Calu3 (cell line): ENCODE measurements around the gene SNRPA1. TPM values are rescaled to one million over a fixed set of nuclear protein-coding genes. Genes with fewer than 3 reads are reported as not detected.
"Not testable (repeated sequence)": the region's sequence is repeated elsewhere in the genome, so short reads cannot be mapped to it uniquely, and the experiment has no call there.

Experiments used
- BruUV-seq: library from RNA; stranded (reverse); fragments of 400-500 nt; replicated peaks from 2 replicates; lab custom pipeline; 2021; lab: Mats Ljungman, UMichigan
- CTCF ChIA-PET: fragments of 300-600 bp; sonication (Branson Sonifier 250); formaldehyde crosslinking; loops from one replicate; lab custom pipeline; 2022; ENCODE audit warnings: antibody characterized with exemption; lab: Charles Lee
- DNase-seq: peaks from one replicate; pipeline ENCODE4 v3.0.0; 2022
- H3K27ac Mint-ChIP-seq: one replicate; pipeline ENCODE4 v1.8.0; 2022; ENCODE audit warnings: mixed read lengths; ENCODE audit not compliant: unreplicated experiment
- H3K27me3 Mint-ChIP-seq: one replicate; pipeline ENCODE4 v1.8.0; 2022; ENCODE audit warnings: mixed read lengths; ENCODE audit not compliant: unreplicated experiment
- H3K36me3 Mint-ChIP-seq: one replicate; pipeline ENCODE4 v1.8.0; 2022; ENCODE audit warnings: mild to moderate bottlenecking, moderate library complexity, mixed read lengths; ENCODE audit not compliant: insufficient read depth, unreplicated experiment
- H3K4me1 Mint-ChIP-seq: one replicate; pipeline ENCODE4 v1.8.0; 2022; ENCODE audit warnings: mild to moderate bottlenecking, low read depth, mixed read lengths; ENCODE audit not compliant: unreplicated experiment
- H3K4me3 Mint-ChIP-seq: one replicate; pipeline ENCODE4 v1.8.0; 2022; ENCODE audit warnings: mild to moderate bottlenecking, low read depth, moderate library complexity, mixed read lengths; ENCODE audit not compliant: unreplicated experiment
- H3K9me3 Mint-ChIP-seq: one replicate; pipeline ENCODE4 v1.8.0; 2022; ENCODE audit warnings: low read depth, mixed read lengths; ENCODE audit not compliant: unreplicated experiment
- CTCF ChIP-seq: fragments of 200-600 bp; IDR thresholded peaks from one replicate; pipeline ENCODE4 v1.8.0; 2022; ENCODE audit warnings: antibody characterized with exemption; ENCODE audit not compliant: unreplicated experiment
- intact Hi-C: fragments of 100-400 bp; cut with micrococcal nuclease; formaldehyde crosslinking; loops from one replicate; pipeline ENCODE4 v1.10.0; 2022; ENCODE audit not compliant: unreplicated experiment
- total RNA-seq: library from RNA; stranded (reverse); gene quantifications from 2 replicates; pipeline ENCODE4 v1.2.3, GENCODE V29; 2022

The SNRPA1 gene
- total RNA-seq, 1 experiment from 2014 or later: 140 TPM

- DNase-seq: no peak
- BruUV-seq: no TSS peak
Observed at GRCh38 chr15:101293122-101293521, 1.9 kb downstream of the SNRPA1 start.

GRCh38 chr15:101288905-101289513 lies 6.0 kb downstream of the SNRPA1 start:
- Mint-ChIP-seq H3K4me1 (peaks cover 12% of the 10 kb centered on the region), H3K9me3 (no peaks in the 10 kb centered on the region), H3K27me3 (no peaks in the 10 kb centered on the region), H3K4me3 (no peak overlapping the region), H3K36me3 (peaks cover 87% of the 10 kb centered on the region), H3K27ac (peak overlapping the region; percentile 75)
- intact Hi-C loops: loop anchor here (2.0 kb wide), 1 partner anchor 58 kb away; no protein-coding TSS in a partner anchor
- CTCF ChIA-PET: interaction anchor here (0.7 to 1.8 kb wide), 5 partner anchors 13 to 363 kb away, joined by 3 to 9 read pairs (median 5); partner anchors contain the start of gene TM2D3
- peak; percentile 36 for DNase-seq
- no TSS peak for BruUV-seq
- TF ChIP-seq CTCF: peak; percentile 75

More at GRCh38 chr15:101293122-101293521, 1.9 kb downstream of the SNRPA1 start:
- no peaks in the 10 kb centered on the region for H3K27me3 Mint-ChIP-seq
- peak overlapping the region; percentile 89 for H3K27ac Mint-ChIP-seq
- intact Hi-C loops: no loop called here
- peaks cover 82% of the 10 kb centered on the region for H3K36me3 Mint-ChIP-seq
- no peaks in the 10 kb centered on the region for H3K9me3 Mint-ChIP-seq
- H3K4me3 Mint-ChIP-seq: peak overlapping the region; percentile 98
- CTCF ChIA-PET: no interaction called here
- H3K4me1 Mint-ChIP-seq: peaks cover 12% of the 10 kb centered on the region
- no peak for TF ChIP-seq CTCF

- BruUV-seq, H3K9me3 Mint-ChIP-seq, H3K27me3 Mint-ChIP-seq, H3K4me3 Mint-ChIP-seq, intact Hi-C loops, DNase-seq, H3K27ac Mint-ChIP-seq: not testable (repeated sequence)
- H3K36me3 Mint-ChIP-seq: peaks cover 88% of the 10 kb centered on the region
- H3K4me1 Mint-ChIP-seq: peaks cover 12% of the 10 kb centered on the region
- CTCF ChIA-PET: interaction anchor here (0.7 kb wide), 2 partner anchors 83 to 404 kb away, joined by 3 to 4 read pairs; no protein-coding TSS in a partner anchor
Observed at GRCh38 chr15:101287342-101287741, 7.7 kb downstream of the SNRPA1 start.

DNA sequence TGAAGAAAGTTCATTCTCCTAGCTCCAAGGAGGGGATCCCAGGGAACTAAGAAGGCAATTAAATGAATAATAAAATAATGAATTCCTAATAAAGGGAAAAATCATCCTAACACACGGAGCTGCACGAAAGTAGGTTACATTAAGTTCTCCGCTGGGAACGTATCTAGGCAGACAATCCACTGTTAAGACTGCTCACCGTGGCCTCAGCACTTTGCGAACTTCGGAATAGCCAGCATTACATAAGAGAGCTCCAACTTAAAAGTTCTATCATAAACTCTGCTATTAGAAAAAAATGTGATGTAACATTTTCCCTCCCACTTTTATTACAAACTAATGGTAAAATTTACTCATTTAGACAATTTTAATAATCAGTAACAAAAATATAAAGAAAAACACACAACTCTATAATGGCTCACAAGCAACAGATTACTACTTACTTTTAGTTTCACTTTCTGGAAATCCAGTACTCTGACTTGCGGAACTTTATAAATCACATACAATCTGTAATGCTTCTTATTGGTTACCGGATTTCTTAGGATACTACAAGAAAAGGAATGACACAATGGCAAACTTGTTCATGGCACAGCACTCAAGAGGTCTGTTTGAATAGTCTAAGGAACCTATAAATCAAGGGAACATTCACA lies 8.5 kb downstream of the SNRPA1 start:
- CTCF ChIA-PET: interaction anchor here (0.7 kb wide), 1 partner anchor 164 kb away, joined by 3 read pairs; no protein-coding TSS in a partner anchor
- BruUV-seq: no TSS peak
- no peaks in the 10 kb centered on the region for H3K27me3 Mint-ChIP-seq
- no peak overlapping the region for H3K27ac Mint-ChIP-seq
- no peak overlapping the region for H3K4me3 Mint-ChIP-seq
- no peak for TF ChIP-seq CTCF
- no peaks in the 10 kb centered on the region for H3K9me3 Mint-ChIP-seq
- peaks cover 88% of the 10 kb centered on the region for H3K36me3 Mint-ChIP-seq
- intact Hi-C loops: no loop called here
- H3K4me1 Mint-ChIP-seq: peaks cover 12% of the 10 kb centered on the region
- DNase-seq: no peak
